ENCODE results near the gene TYW1B. TPM values are rescaled to one million over a fixed set of nuclear protein-coding genes. Genes with fewer than 3 reads are reported as not detected.
"Not testable (repeated sequence)": the region's sequence is repeated elsewhere in the genome, so short reads cannot be mapped to it uniquely, and the experiment has no call there.

TYW1B gene
- total and polyA plus RNA-seq, 2 of the 4 experiments (the other 2 are of a cell fraction): 1.0 to 1.8 TPM

DNA sequence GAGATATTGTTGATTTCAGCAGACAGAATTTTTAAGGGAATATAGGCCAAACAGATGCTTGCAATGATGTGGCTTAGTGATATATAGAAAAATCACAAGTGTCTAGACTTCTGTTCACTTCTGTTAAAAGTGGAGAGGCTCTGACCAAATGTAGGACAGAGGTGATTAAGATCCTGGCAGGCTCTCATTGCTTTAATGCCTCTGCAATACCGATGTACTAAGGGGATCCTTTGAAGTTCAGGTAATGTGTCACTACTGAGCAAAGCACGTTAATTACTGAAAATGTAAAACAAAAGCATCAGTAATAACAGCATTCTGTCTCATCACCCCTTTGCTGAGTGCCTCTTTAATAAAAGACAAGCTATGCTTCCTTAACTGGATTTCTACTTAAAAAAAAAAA, 131.4 kb downstream of the TYW1B start:
- H4K20me1 ChIP-seq (ENCODE audit: insufficient read depth, low read length); H2BK15ac ChIP-seq (ENCODE audit: low read depth, low read length); H3K14ac ChIP-seq (replicated peaks; ENCODE audit: low read depth, low read length); intact Hi-C loops (cut with micrococcal nuclease); H3K4me3 ChIP-seq (ENCODE audit: insufficient read depth, low read depth, low read length); H3K79me1 ChIP-seq (ENCODE audit: low read depth in 1 of 2, low read length in 2 of 2); H3K4me1 ChIP-seq (ENCODE audit: control insufficient read depth, insufficient read depth, low read length); H3K4me2 ChIP-seq (ENCODE audit: low read depth, low read length); H3K27ac ChIP-seq (ENCODE audit: insufficient read depth, low read length); H3K9me3 ChIP-seq (ENCODE audit: control insufficient read depth, insufficient read depth, low read length); H2BK5ac ChIP-seq (ENCODE audit: low read depth, low read length, poor library complexity, severe bottlenecking); H2BK120ac ChIP-seq (ENCODE audit: low read depth, low read length); DNase-seq; H3K4ac ChIP-seq (ENCODE audit: low read depth, low read length); H4K8ac ChIP-seq (ENCODE audit: low read depth in 2 of 2, low read length in 2 of 2); H3K9me1 ChIP-seq (ENCODE audit: insufficient read depth, low read length); H3K27me3 ChIP-seq (ENCODE audit: control insufficient read depth, insufficient read depth, low read length); H2AFZ ChIP-seq (replicated peaks; ENCODE audit: low read length, poor library complexity); in situ Hi-C loops (cut with MboI; ENCODE audit: low sequenced_read_pairs); H3K36me3 ChIP-seq (ENCODE audit: control insufficient read depth, insufficient read depth, low read length); H2AK5ac ChIP-seq (ENCODE audit: low read depth, low read length); ATAC-seq (ENCODE audit: low read depth); H4K91ac ChIP-seq (ENCODE audit: insufficient read depth, low read depth, low read length); H4K5ac ChIP-seq (ENCODE audit: low read depth, low read length); H3K56ac ChIP-seq (ENCODE audit: extremely low read depth, insufficient read depth, low read length); BruUV-seq (replicated peaks); H3K23ac ChIP-seq (ENCODE audit: low read depth, low read length); CTCF ChIA-PET; H2AK9ac ChIP-seq (replicated peaks; ENCODE audit: low read depth, low read length, poor library complexity); dilution Hi-C loops (cut with HindIII; ENCODE audit: low sequenced_read_pairs, unreplicated experiment); H3K18ac ChIP-seq (ENCODE audit: low read depth, low read length); H3K9ac ChIP-seq (ENCODE audit: low read depth, low read length); H2BK20ac ChIP-seq (ENCODE audit: low read depth, low read length); POLR2A ChIA-PET (ENCODE audit: unreplicated experiment): not testable (repeated sequence)
- WGBS, 2 experiments (ENCODE audit: extremely low coverage in 2 of 2, insufficient read length in 1 of 2): no CpG with 5 or more reads among the region's 2 CpGs

GRCh38 chr7:72695482-72695881, 132.5 kb downstream of the TYW1B start:
- WGBS, 2 experiments (ENCODE audit: extremely low coverage in 2 of 2, insufficient read length in 1 of 2): no CpG with 5 or more reads among the region's 8 CpGs
- H3K56ac ChIP-seq (ENCODE audit: extremely low read depth, insufficient read depth, low read length); H4K91ac ChIP-seq (ENCODE audit: insufficient read depth, low read depth, low read length); H3K9me3 ChIP-seq (ENCODE audit: control insufficient read depth, insufficient read depth, low read length); H4K5ac ChIP-seq (ENCODE audit: low read depth, low read length); POLR2A ChIA-PET (ENCODE audit: unreplicated experiment); H3K14ac ChIP-seq (replicated peaks; ENCODE audit: low read depth, low read length); H3K9ac ChIP-seq (ENCODE audit: low read depth, low read length); H3K36me3 ChIP-seq (ENCODE audit: control insufficient read depth, insufficient read depth, low read length); H2AK9ac ChIP-seq (replicated peaks; ENCODE audit: low read depth, low read length, poor library complexity); H2BK20ac ChIP-seq (ENCODE audit: low read depth, low read length); H3K4me1 ChIP-seq (ENCODE audit: control insufficient read depth, insufficient read depth, low read length); dilution Hi-C loops (cut with HindIII; ENCODE audit: low sequenced_read_pairs, unreplicated experiment); H2BK15ac ChIP-seq (ENCODE audit: low read depth, low read length); H3K27ac ChIP-seq (ENCODE audit: insufficient read depth, low read length); H4K8ac ChIP-seq (ENCODE audit: low read depth in 2 of 2, low read length in 2 of 2); DNase-seq; H3K23ac ChIP-seq (ENCODE audit: low read depth, low read length); H3K4me2 ChIP-seq (ENCODE audit: low read depth, low read length); H2AK5ac ChIP-seq (ENCODE audit: low read depth, low read length); H3K27me3 ChIP-seq (ENCODE audit: control insufficient read depth, insufficient read depth, low read length); H2BK5ac ChIP-seq (ENCODE audit: low read depth, low read length, poor library complexity, severe bottlenecking); in situ Hi-C loops (cut with MboI; ENCODE audit: low sequenced_read_pairs); H3K18ac ChIP-seq (ENCODE audit: low read depth, low read length); intact Hi-C loops (cut with micrococcal nuclease); H3K9me1 ChIP-seq (ENCODE audit: insufficient read depth, low read length); H3K79me1 ChIP-seq (ENCODE audit: low read depth in 1 of 2, low read length in 2 of 2); H2BK120ac ChIP-seq (ENCODE audit: low read depth, low read length); H3K4me3 ChIP-seq (ENCODE audit: insufficient read depth, low read depth, low read length); BruUV-seq (replicated peaks); ATAC-seq (ENCODE audit: low read depth); H4K20me1 ChIP-seq (ENCODE audit: insufficient read depth, low read length); H3K4ac ChIP-seq (ENCODE audit: low read depth, low read length); H2AFZ ChIP-seq (replicated peaks; ENCODE audit: low read length, poor library complexity); CTCF ChIA-PET: not testable (repeated sequence)

Measured in IMR-90 (cell line).